Loucy (cell line): ENCODE data around the gene F3.

ENCODE experiments used
- H2AFZ ChIP-seq: fragments of 200-600 bp; sonication (generic); 2 replicates; pipeline ENCODE4 v1.6.0; 2016; ENCODE audit warnings: antibody characterized with exemption, mild to moderate bottlenecking, low read length, moderate library complexity
- H3F3A ChIP-seq: fragments of 200-600 bp; 2 replicates; pipeline ENCODE4 v1.6.0; 2016; ENCODE audit warnings: antibody characterized with exemption, low read depth, mild to moderate bottlenecking
- H3K27me3 ChIP-seq: fragments of 200-600 bp; sonication (generic); 2 replicates; pipeline ENCODE4 v1.6.1; 2014; ENCODE audit warnings: low read length, mild to moderate bottlenecking; ENCODE audit not compliant: insufficient read depth, poor library complexity, severe bottlenecking
- H3K36me3 ChIP-seq: fragments of 200-600 bp; sonication (generic); 2 replicates; pipeline ENCODE4 v1.6.1; 2016; ENCODE audit warnings: low read length; ENCODE audit not compliant: insufficient read depth
- H3K4me1 ChIP-seq: fragments of 200-600 bp; sonication (generic); 2 replicates; pipeline ENCODE4 v1.5.1; 2014; ENCODE audit warnings: low read length, mild to moderate bottlenecking; ENCODE audit not compliant: insufficient read depth, poor library complexity, severe bottlenecking
- H3K4me2 ChIP-seq: fragments of 200-600 bp; sonication (generic); 2 replicates; pipeline ENCODE4 v1.6.0; 2014; ENCODE audit warnings: antibody characterized with exemption, low read length, low read depth, mild to moderate bottlenecking; ENCODE audit not compliant: poor library complexity, severe bottlenecking
- H3K4me3 ChIP-seq: fragments of 200-600 bp; sonication (generic); 2 replicates; pipeline ENCODE4 v1.5.1; 2014; ENCODE audit warnings: low read length, mild to moderate bottlenecking, mixed read lengths; ENCODE audit not compliant: poor library complexity, severe bottlenecking
- H3K79me2 ChIP-seq: fragments of 200-600 bp; sonication (generic); 2 replicates; pipeline ENCODE4 v1.6.1; 2014; ENCODE audit warnings: low read length; ENCODE audit not compliant: insufficient read depth
- H3K9ac ChIP-seq: fragments of 200-600 bp; sonication (generic); 2 replicates; pipeline ENCODE4 v1.6.0; 2014; ENCODE audit warnings: mild to moderate bottlenecking, low read depth, low read length, moderate library complexity; ENCODE audit not compliant: poor library complexity, severe bottlenecking
- H3K9me2 ChIP-seq: fragments of 200-600 bp; sonication (generic); replicated peaks from 2 replicates; pipeline ENCODE4 v1.6.1; 2016; ENCODE audit warnings: low read depth, low read length, mixed read lengths
- H3K9me3 ChIP-seq: fragments of 200-600 bp; sonication (generic); 2 replicates; pipeline ENCODE4 v1.6.1; 2014; ENCODE audit warnings: mild to moderate bottlenecking, antibody characterized with exemption, low read length, low read depth; ENCODE audit not compliant: insufficient read depth
- H4K20me1 ChIP-seq: fragments of 200-600 bp; sonication (generic); 2 replicates; pipeline ENCODE4 v1.6.0; 2014; ENCODE audit warnings: antibody characterized with exemption, low read length, mild to moderate bottlenecking; ENCODE audit not compliant: insufficient read depth, poor library complexity, severe bottlenecking
- CTCF ChIP-seq: fragments of 200-600 bp; sonication (generic); conservative IDR thresholded peaks from 2 replicates; pipeline ENCODE4 v1.5.1; 2014; ENCODE audit warnings: mild to moderate bottlenecking, antibody characterized with exemption, low read length
- EZH2phosphoT487 ChIP-seq: fragments of 200-600 bp; IDR thresholded peaks from 2 replicates; pipeline ENCODE4 v1.6.1; 2018; ENCODE audit warnings: antibody characterized with exemption, mild to moderate bottlenecking, moderate library complexity, borderline replicate concordance

F3 gene

GRCh38 chr1:94486990-94487389, 54.6 kb downstream of the F3 start:
- H3K9ac ChIP-seq: no peak overlapping the region
- TF ChIP-seq CTCF (no peak), EZH2phosphoT487 (no peak)
- H2AFZ ChIP-seq: no peak overlapping the region
- no peaks in the 10 kb centered on the region for H3K9me2 ChIP-seq
- no peak overlapping the region for H3K4me2 ChIP-seq
- H3K27me3 ChIP-seq: no peaks in the 10 kb centered on the region
- H3K9me3 ChIP-seq: no peaks in the 10 kb centered on the region
- no peaks in the 10 kb centered on the region for H4K20me1 ChIP-seq
- H3K4me1 ChIP-seq: no peaks in the 10 kb centered on the region
- H3K4me3 ChIP-seq: no peak overlapping the region
- peaks cover 41% of the 10 kb centered on the region for H3K36me3 ChIP-seq
- H3K79me2 ChIP-seq: no peaks in the 10 kb centered on the region
- no peaks in the 10 kb centered on the region for H3F3A ChIP-seq

GRCh38 chr1:94481473-94481933, 60.1 kb downstream of the F3 start:
- H3K79me2 ChIP-seq: no peaks in the 10 kb centered on the region
- TF ChIP-seq EZH2phosphoT487 (no peak), CTCF (peak; percentile 90)
- H3K4me2 ChIP-seq: no peak overlapping the region
- H4K20me1 ChIP-seq: no peaks in the 10 kb centered on the region
- no peak overlapping the region for H3K9ac ChIP-seq
- H2AFZ ChIP-seq: no peak overlapping the region
- no peaks in the 10 kb centered on the region for H3K4me1 ChIP-seq
- H3K4me3 ChIP-seq: no peak overlapping the region
- no peaks in the 10 kb centered on the region for H3K9me3 ChIP-seq
- H3F3A ChIP-seq: no peaks in the 10 kb centered on the region
- H3K27me3 ChIP-seq: no peaks in the 10 kb centered on the region
- peaks cover 35% of the 10 kb centered on the region; the same call in 1 of the 2 replicates for H3K36me3 ChIP-seq
- no peaks in the 10 kb centered on the region for H3K9me2 ChIP-seq

- H3K79me2 ChIP-seq: no peaks in the 10 kb centered on the region
- H4K20me1 ChIP-seq: no peaks in the 10 kb centered on the region
- no peaks in the 10 kb centered on the region for H3F3A ChIP-seq
- H2AFZ ChIP-seq: no peak overlapping the region
- H3K4me3 ChIP-seq: no peak overlapping the region
- no peak overlapping the region for H3K9ac ChIP-seq
- H3K4me2 ChIP-seq: no peak overlapping the region
- TF ChIP-seq CTCF (no peak), EZH2phosphoT487 (no peak)
- no peaks in the 10 kb centered on the region for H3K9me3 ChIP-seq
- peaks cover 40% of the 10 kb centered on the region; the same call in 1 of the 2 replicates for H3K36me3 ChIP-seq
- H3K4me1 ChIP-seq: no peaks in the 10 kb centered on the region
- no peaks in the 10 kb centered on the region for H3K27me3 ChIP-seq
- no peaks in the 10 kb centered on the region for H3K9me2 ChIP-seq
Observed at GRCh38 chr1:94479682-94480081, 61.9 kb downstream of the F3 start.
